HG02798 (cell line): ENCODE measurements around the gene UBD.

ENCODE experiments used
- ATAC-seq: cut with Tn5 transposase; IDR thresholded peaks from one replicate; pipeline ENCODE4 v1.9.1; 2021; ENCODE audit warnings: mild to moderate bottlenecking; ENCODE audit not compliant: unreplicated experiment, poor library complexity

The UBD gene

DNA sequence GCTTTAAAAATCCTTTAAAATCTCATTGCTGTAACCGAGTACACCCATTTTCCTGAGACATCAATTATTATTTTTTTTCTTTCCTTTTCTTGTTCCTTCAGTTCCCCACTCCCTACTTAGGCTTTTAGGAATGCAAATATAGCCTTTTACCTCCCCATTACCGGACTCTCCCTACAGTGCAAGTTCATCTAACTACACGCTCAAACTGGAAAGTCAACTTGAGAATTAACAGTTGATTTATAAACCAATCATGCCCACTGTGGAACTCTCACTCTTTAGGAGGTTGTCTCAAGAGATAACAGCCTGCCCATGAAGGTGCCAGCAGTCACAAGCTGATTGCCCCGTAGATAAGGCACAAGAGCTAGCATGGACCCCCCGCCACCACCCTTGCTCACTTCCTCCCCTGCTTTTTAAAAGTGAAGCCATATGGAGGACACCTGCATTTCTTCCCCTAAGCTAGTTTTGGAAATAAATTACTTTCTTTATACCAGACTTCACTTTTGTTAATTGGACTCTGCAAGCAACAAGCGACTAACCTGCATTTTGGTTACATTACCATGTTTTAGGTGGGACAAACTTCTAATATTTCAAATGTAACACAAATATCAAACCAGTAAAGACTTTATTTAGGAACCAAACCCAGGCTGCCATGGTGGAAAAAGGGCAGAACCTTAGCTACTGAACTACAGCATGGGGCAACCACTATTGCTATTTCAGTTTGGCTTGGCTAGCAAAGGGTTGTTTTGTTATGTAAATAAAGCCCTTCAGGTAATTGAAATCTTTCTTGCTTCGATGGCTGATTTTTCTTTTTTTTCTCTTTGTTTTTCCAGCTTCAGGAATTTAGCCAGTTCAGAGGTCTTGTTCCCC lies 34.9 kb downstream of the UBD start:
- no peak for ATAC-seq

GRCh38 chr6:29524044-29524443 lies 35.5 kb downstream of the UBD start:
- ATAC-seq = no peak

GRCh38 chr6:29522227-29522626 lies 37.3 kb downstream of the UBD start:
- no peak for ATAC-seq

GRCh38 chr6:29521006-29521680 lies 38.4 kb downstream of the UBD start:
- ATAC-seq = no peak

DNA sequence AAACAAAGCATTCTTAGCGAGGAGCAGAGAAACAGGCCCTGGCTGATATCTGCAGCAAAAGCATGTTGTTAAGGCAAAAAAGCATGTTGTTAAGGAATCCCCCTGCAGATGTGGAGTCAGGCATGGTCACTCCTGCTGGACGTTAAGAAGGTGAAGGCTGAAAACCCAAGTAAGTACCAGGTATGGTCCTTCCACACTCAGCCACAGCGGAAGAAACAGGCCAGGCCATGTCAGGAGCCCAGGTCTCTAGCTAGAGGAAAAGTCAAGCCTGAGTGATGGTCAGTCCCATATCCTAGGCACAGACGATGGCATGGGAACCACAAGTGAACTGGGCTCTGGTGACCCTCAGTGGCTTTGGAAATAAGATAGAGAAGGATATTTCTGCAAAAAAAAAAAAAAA lies 39.3 kb downstream of the UBD start:
- ATAC-seq = no peak

DNA sequence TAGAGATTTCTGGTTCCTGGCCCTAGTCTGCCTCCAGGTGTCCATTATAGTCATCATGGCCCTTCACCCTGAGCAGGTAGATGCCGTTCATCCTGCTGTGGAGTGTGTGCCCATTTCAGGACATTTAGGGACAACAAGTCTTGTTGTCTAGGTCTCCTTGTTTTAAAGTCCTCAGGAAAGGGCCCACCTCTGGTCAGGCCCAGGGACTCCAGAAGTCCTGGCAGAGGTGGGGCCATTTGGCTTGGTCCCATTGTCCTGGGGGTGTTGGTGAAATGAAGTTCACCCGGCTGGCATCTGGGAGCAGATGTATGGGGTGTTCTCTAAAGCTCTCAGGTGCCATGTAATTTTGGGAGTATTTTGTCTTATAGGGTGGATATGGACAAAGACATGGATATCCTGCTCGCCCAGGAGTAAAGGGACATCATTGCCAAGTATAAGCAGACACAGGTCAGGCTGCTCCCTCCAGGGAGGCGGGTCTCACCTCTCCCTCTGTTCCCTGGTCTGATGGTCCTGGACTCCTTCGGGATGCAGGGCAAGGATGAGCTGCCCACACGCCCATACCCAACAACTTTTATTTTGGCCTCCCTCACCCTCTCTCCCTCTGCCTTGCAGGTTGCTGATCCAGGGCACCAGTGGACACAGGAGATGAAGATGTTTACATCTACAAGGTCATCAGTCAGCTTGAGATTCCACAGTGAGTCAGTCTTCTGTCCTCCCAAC lies 40.1 kb downstream of the UBD start:
- ATAC-seq = no peak

DNA sequence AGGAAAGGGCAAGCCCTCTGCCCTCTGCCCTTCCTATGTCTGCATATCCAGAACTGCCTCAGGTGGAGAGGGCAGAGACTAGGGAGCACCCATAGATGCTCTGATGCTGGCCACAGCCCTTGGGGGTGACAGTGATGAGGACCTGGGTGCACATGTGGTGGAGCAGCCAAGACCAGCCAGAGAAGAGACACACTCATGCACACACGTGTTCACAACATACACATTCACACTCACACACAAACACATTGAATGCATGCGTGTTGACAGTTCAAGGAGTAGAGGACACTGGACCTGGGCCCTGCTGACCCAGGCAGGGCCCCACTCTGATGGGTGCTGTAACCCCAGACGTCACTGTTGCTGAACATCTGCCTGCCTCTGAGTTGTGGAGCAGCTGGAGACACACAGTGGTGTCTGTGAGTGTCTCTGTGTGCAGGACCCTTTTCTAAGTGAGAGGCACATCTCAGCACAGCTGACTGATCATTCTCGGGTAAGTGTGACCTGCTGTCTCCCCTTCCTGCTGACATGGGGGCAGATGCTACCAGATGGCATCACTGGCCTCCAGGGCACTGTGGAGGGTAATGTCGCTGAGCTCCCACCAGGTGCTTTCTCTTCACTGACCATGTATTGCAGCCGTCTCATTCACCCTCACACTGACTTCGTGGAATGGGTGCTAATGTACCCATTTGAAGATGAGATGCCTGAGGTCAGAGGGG lies 41.6 kb downstream of the UBD start:
- ATAC-seq = no peak

DNA sequence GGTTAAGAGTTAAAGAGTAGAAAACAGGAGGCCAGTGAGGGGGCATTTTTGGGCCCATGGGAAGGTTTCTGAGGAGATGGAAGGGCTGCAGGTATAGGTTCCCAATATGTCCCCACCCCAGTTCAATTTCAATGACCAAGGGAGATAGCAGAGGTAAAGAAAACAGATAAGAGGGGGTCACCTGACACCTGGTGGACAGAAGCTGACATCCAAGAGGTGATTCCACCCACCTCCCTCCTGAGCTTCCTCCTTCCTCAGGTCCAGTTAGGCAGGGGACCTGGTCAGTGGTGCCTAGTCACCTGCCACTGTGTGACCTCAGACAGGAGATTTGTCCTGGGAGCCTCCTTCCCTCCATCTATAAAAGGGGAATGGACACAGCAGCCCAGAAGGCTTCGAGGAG lies 42.3 kb downstream of the UBD start:
- no peak for ATAC-seq

GRCh38 chr6:29516108-29516507 lies 43.4 kb downstream of the UBD start:
- ATAC-seq = no peak

GRCh38 chr6:29510746-29511300 lies 48.7 kb downstream of the UBD start:
- no peak for ATAC-seq

DNA sequence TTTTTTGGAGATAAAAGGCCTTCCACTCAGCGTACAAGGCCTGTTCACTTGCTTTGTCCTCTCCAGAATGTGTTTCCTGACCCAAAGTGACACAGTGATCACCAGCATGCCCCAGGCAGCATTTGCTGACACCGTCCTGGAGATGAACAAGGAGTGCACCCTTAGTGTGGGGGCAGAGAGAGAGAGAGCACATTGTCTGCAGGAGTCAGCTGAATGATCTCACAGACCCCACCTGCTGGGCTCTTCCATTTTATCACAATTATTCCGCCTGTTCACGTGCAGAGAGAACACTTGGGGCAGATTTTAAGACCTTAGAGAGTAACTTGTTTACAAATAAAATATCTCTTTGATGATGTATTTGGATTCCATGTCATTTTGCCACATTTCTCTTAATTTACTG lies 49.3 kb downstream of the UBD start:
- ATAC-seq = no peak

- no peak for ATAC-seq
Observed at GRCh38 chr6:29509711-29510110, 49.8 kb downstream of the UBD start.

DNA sequence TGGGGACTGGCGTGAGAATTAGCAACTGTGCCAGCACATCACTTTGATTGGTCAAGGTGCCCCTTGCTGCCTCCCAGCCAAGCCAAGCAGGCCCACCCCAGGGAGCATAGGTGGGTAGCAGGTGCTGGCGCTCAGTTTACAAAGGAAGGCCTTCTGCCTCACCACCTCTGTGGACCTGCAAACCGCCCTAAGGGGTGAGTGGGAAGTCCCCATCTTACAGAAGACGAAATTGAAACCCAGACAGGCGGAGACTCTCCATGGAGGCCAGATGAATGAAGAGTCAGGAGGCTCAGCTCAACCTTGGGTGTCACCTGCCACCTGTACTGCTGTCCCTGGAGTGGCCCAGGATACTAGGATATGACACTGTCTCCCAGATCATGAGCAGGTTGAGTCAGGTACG lies 50.3 kb downstream of the UBD start:
- ATAC-seq = peak; percentile 88

- ATAC-seq = no peak
Observed at GRCh38 chr6:29507319-29507718, 52.2 kb downstream of the UBD start.

- no peak for ATAC-seq
Observed at GRCh38 chr6:29506446-29507067, 53.0 kb downstream of the UBD start.

- no peak for ATAC-seq
Observed at GRCh38 chr6:29505808-29506207, 53.7 kb downstream of the UBD start.
